Measurements from ENCODE around the gene PLB1. TPM values are rescaled to one million over a fixed set of nuclear protein-coding genes. Genes with fewer than 3 reads are reported as not detected.

PLB1 gene
- total RNA-seq, 1 experiment from 2014 or later = 0.44 TPM

GRCh38 chr2:28643327-28643726 is 147.5 kb downstream of the PLB1 start (continued):
- TF ChIP-seq ZMAT4 (CRISPR knock-in tag; IDR thresholded peaks at IDR 0.05) (no peak), MYBL2 (CRISPR knock-in tag; IDR thresholded peaks at IDR 0.05) (no peak), ZBTB21 (CRISPR knock-in tag; IDR thresholded peaks at IDR 0.05; ENCODE audit: borderline replicate concordance) (no peak), CBFB (CRISPR knock-in tag; IDR thresholded peaks at IDR 0.05; ENCODE audit: low read depth) (no peak), E2F1 (CRISPR knock-in tag; IDR thresholded peaks at IDR 0.05) (no peak), ZNF425 (CRISPR knock-in tag; conservative IDR thresholded peaks at IDR 0.05) (no peak)

GRCh38 chr2:28643911-28644334 is 148.1 kb downstream of the PLB1 start:
- DNase-seq (ENCODE audit: low spot score) (no peak), ATAC-seq (no peak)
- ChIA-PET CTCF (no interaction called here), POLR2A (no interaction called here)
- no peak overlapping the region for H3K27ac Mint-ChIP-seq
- H3K4me1 Mint-ChIP-seq = peaks cover 20% of the 10 kb centered on the region
- H3K9me3 Mint-ChIP-seq = no peaks in the 10 kb centered on the region
- TF ChIP-seq FOXP4 (CRISPR knock-in tag; IDR thresholded peaks at IDR 0.05) (no peak), MXD4 (CRISPR knock-in tag; IDR thresholded peaks at IDR 0.05; ENCODE audit: borderline replicate concordance) (no peak), ZNF512 (CRISPR knock-in tag; IDR thresholded peaks at IDR 0.05; ENCODE audit: borderline replicate concordance) (no peak), ZBTB43 (CRISPR knock-in tag; IDR thresholded peaks at IDR 0.05) (no peak), ZNF232 (CRISPR knock-in tag; IDR thresholded peaks at IDR 0.05) (no peak), SMAD4 (CRISPR knock-in tag; IDR thresholded peaks at IDR 0.05) (no peak)
- H3K36me3 Mint-ChIP-seq = no peaks in the 10 kb centered on the region
- no peaks in the 10 kb centered on the region for H3K27me3 Mint-ChIP-seq (ENCODE audit: low read depth)
- no peak overlapping the region for H3K4me3 Mint-ChIP-seq

- ATAC-seq (peak; percentile 15; the same call in 1 of the 2 replicates), DNase-seq (ENCODE audit: low spot score) (no peak)
- Mint-ChIP-seq H3K27me3 (ENCODE audit: low read depth) (no peaks in the 10 kb centered on the region), H3K27ac (no peak overlapping the region), H3K9me3 (no peaks in the 10 kb centered on the region), H3K4me1 (peaks cover 20% of the 10 kb centered on the region), H3K36me3 (no peaks in the 10 kb centered on the region), H3K4me3 (no peak overlapping the region)
- TF ChIP-seq ZBTB21 (CRISPR knock-in tag; IDR thresholded peaks at IDR 0.05; ENCODE audit: borderline replicate concordance) (no peak), MXD4 (CRISPR knock-in tag; IDR thresholded peaks at IDR 0.05; ENCODE audit: borderline replicate concordance) (no peak), ZSCAN18 (CRISPR knock-in tag; IDR thresholded peaks at IDR 0.05) (no peak), ZNF512 (CRISPR knock-in tag; IDR thresholded peaks at IDR 0.05; ENCODE audit: borderline replicate concordance) (no peak), ZNF671 (CRISPR knock-in tag; IDR thresholded peaks at IDR 0.05) (no peak), AR (CRISPR knock-in tag; IDR thresholded peaks at IDR 0.05) (no peak), ZNF232 (CRISPR knock-in tag; IDR thresholded peaks at IDR 0.05) (no peak)
- CTCF ChIA-PET = no interaction called here
- POLR2A ChIA-PET = interaction anchor here (0.6 kb wide), 1 partner anchor 13 kb away, joined by 5 read pairs; no protein-coding TSS in a partner anchor
These were observed 148.9 kb downstream of the PLB1 start for GRCh38 chr2:28644760-28645159.
